Islet precursor cell (in vitro differentiated cells): ENCODE data around the gene SFT2D2.
A peak's percentile ranks its signal among the peaks of the same experiment; 100 is the strongest.

Experiments
- DNase-seq: peaks from one replicate; pipeline ENCODE4 v3.0.0-alpha.2; 2018

The SFT2D2 gene

GRCh38 chr1:168223681-168224540 is 1.9 kb upstream of the SFT2D2 start:
- DNase-seq = no peak

- DNase-seq = no peak
These were observed 813 bp upstream of the SFT2D2 start for GRCh38 chr1:168224991-168225390.

GRCh38 chr1:168227620-168228019 is 1.8 kb downstream of the SFT2D2 start:
- no peak for DNase-seq

GRCh38 chr1:168229893-168230292 is 4.1 kb downstream of the SFT2D2 start:
- DNase-seq = no peak

- DNase-seq = no peak
These were observed 4.9 kb downstream of the SFT2D2 start for GRCh38 chr1:168230709-168231108.

GRCh38 chr1:168234846-168235547 is 9.2 kb downstream of the SFT2D2 start:
- DNase-seq = peak; percentile 73

- no peak for DNase-seq
These were observed 9.7 kb downstream of the SFT2D2 start for GRCh38 chr1:168235548-168235885.

GRCh38 chr1:168235937-168236336 is 10.1 kb downstream of the SFT2D2 start:
- no peak for DNase-seq

GRCh38 chr1:168236836-168237611 is 11.2 kb downstream of the SFT2D2 start:
- no peak for DNase-seq

GRCh38 chr1:168243198-168243597 is 17.4 kb downstream of the SFT2D2 start:
- no peak for DNase-seq

- DNase-seq = peak; percentile 82
These were observed 17.9 kb downstream of the SFT2D2 start for GRCh38 chr1:168243636-168244212.

GRCh38 chr1:168245042-168245441 is 19.2 kb downstream of the SFT2D2 start:
- no peak for DNase-seq

GRCh38 chr1:168246506-168246905 is 20.7 kb downstream of the SFT2D2 start:
- no peak for DNase-seq

- DNase-seq = no peak
These were observed 26.5 kb downstream of the SFT2D2 start for GRCh38 chr1:168252204-168252733.

GRCh38 chr1:168256164-168256563 is 30.4 kb downstream of the SFT2D2 start:
- DNase-seq = no peak

- no peak for DNase-seq
These were observed 31.6 kb downstream of the SFT2D2 start for GRCh38 chr1:168257397-168257796.

GRCh38 chr1:168259567-168259966 is 33.8 kb downstream of the SFT2D2 start:
- DNase-seq = no peak

GRCh38 chr1:168260393-168260792 is 34.6 kb downstream of the SFT2D2 start:
- DNase-seq = no peak

GRCh38 chr1:168261390-168261789 is 35.6 kb downstream of the SFT2D2 start:
- DNase-seq = no peak

GRCh38 chr1:168263130-168263529 is 37.3 kb downstream of the SFT2D2 start:
- DNase-seq = no peak

- no peak for DNase-seq
These were observed 38.5 kb downstream of the SFT2D2 start for GRCh38 chr1:168264296-168264695.

GRCh38 chr1:168265596-168265995 is 39.8 kb downstream of the SFT2D2 start:
- no peak for DNase-seq

GRCh38 chr1:168266644-168267186 is 40.9 kb downstream of the SFT2D2 start:
- no peak for DNase-seq
